ENCODE data around the gene KIAA0319L.

- TF ChIP-seq CTCF (IDR thresholded peaks at IDR 0.05): no peak
- TF ChIP-seq POLR2A (IDR thresholded peaks at IDR 0.05): no peak
Measured at GRCh38 chr1:35535243-35535642, 22.0 kb downstream of the KIAA0319L start.
